ENCODE data around the gene MARK4.

DNA sequence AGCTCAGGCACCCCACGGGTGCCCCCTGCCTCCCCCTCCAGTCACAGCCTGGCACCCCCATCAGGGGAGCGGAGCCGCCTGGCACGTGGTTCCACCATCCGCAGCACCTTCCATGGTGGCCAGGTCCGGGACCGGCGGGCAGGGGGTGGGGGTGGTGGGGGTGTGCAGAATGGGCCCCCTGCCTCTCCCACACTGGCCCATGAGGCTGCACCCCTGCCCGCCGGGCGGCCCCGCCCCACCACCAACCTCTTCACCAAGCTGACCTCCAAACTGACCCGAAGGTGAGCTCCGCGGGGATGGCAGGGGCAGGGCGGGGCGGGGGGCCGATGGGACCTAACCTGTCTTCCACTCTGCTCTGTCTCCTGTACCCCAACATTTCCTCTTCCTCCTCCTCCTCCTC is 46.6 kb downstream of the MARK4 start:
- TF ChIP-seq, protein P1, sequence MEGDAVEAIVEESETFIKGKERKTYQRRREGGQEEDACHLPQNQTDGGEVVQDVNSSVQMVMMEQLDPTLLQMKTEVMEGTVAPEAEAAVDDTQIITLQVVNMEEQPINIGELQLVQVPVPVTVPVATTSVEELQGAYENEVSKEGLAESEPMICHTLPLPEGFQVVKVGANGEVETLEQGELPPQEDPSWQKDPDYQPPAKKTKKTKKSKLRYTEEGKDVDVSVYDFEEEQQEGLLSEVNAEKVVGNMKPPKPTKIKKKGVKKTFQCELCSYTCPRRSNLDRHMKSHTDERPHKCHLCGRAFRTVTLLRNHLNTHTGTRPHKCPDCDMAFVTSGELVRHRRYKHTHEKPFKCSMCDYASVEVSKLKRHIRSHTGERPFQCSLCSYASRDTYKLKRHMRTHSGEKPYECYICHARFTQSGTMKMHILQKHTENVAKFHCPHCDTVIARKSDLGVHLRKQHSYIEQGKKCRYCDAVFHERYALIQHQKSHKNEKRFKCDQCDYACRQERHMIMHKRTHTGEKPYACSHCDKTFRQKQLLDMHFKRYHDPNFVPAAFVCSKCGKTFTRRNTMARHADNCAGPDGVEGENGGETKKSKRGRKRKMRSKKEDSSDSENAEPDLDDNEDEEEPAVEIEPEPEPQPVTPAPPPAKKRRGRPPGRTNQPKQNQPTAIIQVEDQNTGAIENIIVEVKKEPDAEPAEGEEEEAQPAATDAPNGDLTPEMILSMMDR (optimal IDR thresholded peaks at IDR 0.05 in 1 of 3, IDR thresholded peaks at IDR 0.05 in 1 of 3, conservative IDR thresholded peaks at IDR 0.05 in 1 of 3; ENCODE audit: extremely low read depth in 1 of 3, insufficient read depth in 2 of 3, low read length in 3 of 3), result no peak
- no peak for TF ChIP-seq EZH2 (IDR thresholded peaks at IDR 0.05; ENCODE audit: low read length)
